Gastrocnemius medialis (tissue), 4 donors: ENCODE data around the gene MLLT10. TPM values are rescaled to one million over a fixed set of nuclear protein-coding genes. Genes with fewer than 3 reads are reported as not detected.

Experiments
- ATAC-seq, 2 donors: fragments of 150-250 bp; one replicate each; pipeline ENCODE4 v1.9.1; 2016
- DNase-seq, 2 donors: peaks; one replicate each; pipeline ENCODE4 v3.0.0-alpha.2; 2019
- H3K27ac ChIP-seq, 4 donors: fragments of 200-600 bp; sonication (generic); 1 replicate in 1 of 4; 2 replicates in 3 of 4; pipeline ENCODE4 v1.5.1; 2016 to 2018; ENCODE audit warnings: mild to moderate bottlenecking in 2 of 4, moderate library complexity in 1 of 4
- H3K27me3 ChIP-seq, 3 donors: fragments of 200-600 bp; sonication (generic) in 2 of 3; 1 replicate in 1 of 3; 2 replicates in 2 of 3; pipeline versions ENCODE4 v1.5.1 to v1.6.0; 2016 to 2019; ENCODE audit warnings: mild to moderate bottlenecking in 1 of 3, moderate library complexity in 1 of 3
- H3K36me3 ChIP-seq, 2 donors: fragments of 200-600 bp; sonication (generic) in 1 of 2; one replicate each; pipeline ENCODE4 v1.5.1; 2017 to 2018
- H3K4me1 ChIP-seq, 2 donors: fragments of 200-600 bp; sonication (generic) in 1 of 2; one replicate each; pipeline ENCODE4 v1.5.1; 2016 to 2017; ENCODE audit warnings: mild to moderate bottlenecking in 2 of 2
- H3K4me3 ChIP-seq, 4 donors: fragments of 200-600 bp; sonication (generic) in 3 of 4; 1 replicate in 1 of 4; 2 replicates in 3 of 4; pipeline ENCODE4 v1.5.1; 2016 to 2019; ENCODE audit warnings: mild to moderate bottlenecking in 2 of 4
- H3K9me3 ChIP-seq, 3 donors: fragments of 200-600 bp; sonication (generic) in 2 of 3; 1 replicate in 1 of 3; 2 replicates in 2 of 3; pipeline ENCODE4 v1.5.1; 2016 to 2019
- POLR2A ChIP-seq, 2 donors: fragments of 450-650 bp; IDR thresholded peaks; one replicate each; pipeline ENCODE4 v1.6.1; 2017; ENCODE audit warnings: antibody characterized with exemption in 2 of 2, mild to moderate bottlenecking in 2 of 2, moderate library complexity in 2 of 2
- in situ Hi-C, 4 donors: fragments of 200-750 bp; cut with MboI; loops; one replicate each; pipeline versions ENCODE4 v1.15.0 to v1.8.0; 2017; ENCODE audit warnings: low sequenced_read_pairs in 4 of 4
- intact Hi-C: fragments of 100-400 bp; cut with DNase I; formaldehyde crosslinking; loops from one replicate; pipeline ENCODE4 v1.15.1; 2023; ENCODE audit warnings: low total_unique reads
- total RNA-seq, 4 donors: library from RNA; depleted of rRNA; stranded (reverse); fragments of >200 nt; gene quantifications; one replicate each; pipeline versions ENCODE4 v1.1.0 to v1.2.3, GENCODE V29; 2016
- TF ChIP-seq, protein P1 (sequence below), 5 experiments: fragments of 450-650 bp in 3 of 5; fragments of 200-600 bp in 2 of 5; sonication (generic) in 2 of 5; IDR thresholded peaks in 4 of 5; conservative IDR thresholded peaks in 1 of 5; 1 replicate in 4 of 5; 2 replicates in 1 of 5; pipeline ENCODE4 v1.5.1; 2016 to 2019; ENCODE audit warnings: antibody characterized with exemption in 5 of 5, mild to moderate bottlenecking in 3 of 5, moderate library complexity in 3 of 5

The MLLT10 gene
- total RNA-seq, 4 donors from 2014 or later: 13.6 to 26.6 (median 21.6) TPM

DNA sequence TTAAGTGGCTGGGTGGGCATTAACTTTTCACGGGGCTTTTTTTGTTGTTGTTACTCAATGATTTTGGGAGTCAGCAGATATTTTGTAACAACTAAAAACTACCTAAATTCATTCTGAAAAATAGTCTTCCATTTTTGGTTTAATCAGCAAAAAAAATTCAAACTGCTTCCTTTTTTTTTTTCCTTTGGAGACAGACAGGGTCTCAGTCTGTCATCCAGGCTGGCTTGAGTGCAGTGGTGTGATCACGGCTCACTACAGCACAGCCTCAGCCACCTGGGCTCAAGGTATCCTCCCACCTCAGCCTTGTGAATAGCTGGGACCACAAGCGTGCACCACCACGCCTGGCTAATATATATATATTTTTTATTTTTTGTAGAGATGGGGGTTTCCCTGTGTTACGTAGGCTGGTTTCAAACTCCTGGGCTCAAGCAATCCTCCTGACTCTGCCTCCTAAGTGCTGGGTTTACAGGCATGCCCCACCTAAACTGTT lies 45.0 kb upstream of the MLLT10 start:
- intact Hi-C loops (no loop called here), in situ Hi-C loops (loop anchor here (25.0 kb wide), 4 partner anchors 202 to 1498 kb away; no protein-coding TSS in a partner anchor)

DNA sequence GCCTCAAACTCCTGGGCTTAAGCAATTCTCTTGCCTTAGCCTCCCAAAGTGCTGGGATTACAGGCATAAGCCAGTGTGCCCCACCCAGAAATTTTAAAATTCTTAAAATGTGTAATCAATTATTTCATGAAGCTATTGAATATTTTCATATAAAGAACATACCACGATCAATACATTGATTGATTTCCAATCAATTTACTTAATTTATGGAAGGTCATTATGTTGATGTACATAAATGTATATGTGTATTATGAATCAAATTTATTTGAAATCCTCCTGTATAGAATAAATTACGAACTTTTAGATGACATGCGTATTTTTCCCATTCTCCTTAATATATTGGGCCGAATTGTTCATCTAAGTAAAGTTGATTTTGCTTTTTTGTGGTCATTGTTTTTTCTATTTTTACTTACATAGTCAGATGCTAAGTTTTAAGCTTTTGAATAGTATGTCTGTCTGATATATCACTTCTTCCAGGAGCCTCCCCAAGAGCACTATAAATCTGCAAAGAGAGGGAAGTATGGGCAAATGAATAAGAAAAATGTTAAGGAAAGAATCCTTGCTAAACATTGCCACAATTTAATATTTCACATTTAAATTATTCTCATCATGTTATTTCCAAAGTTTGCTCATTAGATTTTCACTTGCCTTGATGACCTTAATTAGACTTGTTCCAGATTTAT lies 43.9 kb upstream of the MLLT10 start:
- no peak overlapping the region for H3K27ac ChIP-seq
- H3K36me3 ChIP-seq: no peaks in the 10 kb centered on the region
- in situ Hi-C loops (loop anchor here (5.0 to 25.0 kb wide), 7 partner anchors 203 to 1497 kb away; no protein-coding TSS in a partner anchor), intact Hi-C loops (loop anchor here (10.0 kb wide), 2 partner anchors 735 to 945 kb away; no protein-coding TSS in a partner anchor)
- no peak for ATAC-seq
- no peak overlapping the region for H3K4me3 ChIP-seq
- TF ChIP-seq, protein P1, sequence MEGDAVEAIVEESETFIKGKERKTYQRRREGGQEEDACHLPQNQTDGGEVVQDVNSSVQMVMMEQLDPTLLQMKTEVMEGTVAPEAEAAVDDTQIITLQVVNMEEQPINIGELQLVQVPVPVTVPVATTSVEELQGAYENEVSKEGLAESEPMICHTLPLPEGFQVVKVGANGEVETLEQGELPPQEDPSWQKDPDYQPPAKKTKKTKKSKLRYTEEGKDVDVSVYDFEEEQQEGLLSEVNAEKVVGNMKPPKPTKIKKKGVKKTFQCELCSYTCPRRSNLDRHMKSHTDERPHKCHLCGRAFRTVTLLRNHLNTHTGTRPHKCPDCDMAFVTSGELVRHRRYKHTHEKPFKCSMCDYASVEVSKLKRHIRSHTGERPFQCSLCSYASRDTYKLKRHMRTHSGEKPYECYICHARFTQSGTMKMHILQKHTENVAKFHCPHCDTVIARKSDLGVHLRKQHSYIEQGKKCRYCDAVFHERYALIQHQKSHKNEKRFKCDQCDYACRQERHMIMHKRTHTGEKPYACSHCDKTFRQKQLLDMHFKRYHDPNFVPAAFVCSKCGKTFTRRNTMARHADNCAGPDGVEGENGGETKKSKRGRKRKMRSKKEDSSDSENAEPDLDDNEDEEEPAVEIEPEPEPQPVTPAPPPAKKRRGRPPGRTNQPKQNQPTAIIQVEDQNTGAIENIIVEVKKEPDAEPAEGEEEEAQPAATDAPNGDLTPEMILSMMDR (IDR thresholded peaks at IDR 0.05 in 4 of 5, conservative IDR thresholded peaks at IDR 0.05 in 1 of 5): no peak
- no peaks in the 10 kb centered on the region for H3K9me3 ChIP-seq
- H3K27me3 ChIP-seq: peaks cover 0 to 15% (median 12%) of the 10 kb centered on the region in 3 donors
- DNase-seq: no peak
- H3K4me1 ChIP-seq: peaks cover 3 to 9% of the 10 kb centered on the region in 2 donors

More for the DNA sequence above, 45.0 kb upstream of the MLLT10 start:
- Histone ChIP-seq H3K27me3 (peaks cover 0 to 4% (median 3%) of the 10 kb centered on the region in 3 donors), H3K4me3 (no peak overlapping the region), H3K9me3 (no peaks in the 10 kb centered on the region), H3K4me1 (peaks cover 0 to 3% of the 10 kb centered on the region in 2 donors), H3K27ac (no peak overlapping the region), H3K36me3 (no peaks in the 10 kb centered on the region)
- TF ChIP-seq, protein P1 (IDR thresholded peaks at IDR 0.05 in 4 of 5, conservative IDR thresholded peaks at IDR 0.05 in 1 of 5): no peak
- TF ChIP-seq POLR2A (IDR thresholded peaks at IDR 0.05): no peak
- no peak for DNase-seq
- no peak for ATAC-seq

DNA sequence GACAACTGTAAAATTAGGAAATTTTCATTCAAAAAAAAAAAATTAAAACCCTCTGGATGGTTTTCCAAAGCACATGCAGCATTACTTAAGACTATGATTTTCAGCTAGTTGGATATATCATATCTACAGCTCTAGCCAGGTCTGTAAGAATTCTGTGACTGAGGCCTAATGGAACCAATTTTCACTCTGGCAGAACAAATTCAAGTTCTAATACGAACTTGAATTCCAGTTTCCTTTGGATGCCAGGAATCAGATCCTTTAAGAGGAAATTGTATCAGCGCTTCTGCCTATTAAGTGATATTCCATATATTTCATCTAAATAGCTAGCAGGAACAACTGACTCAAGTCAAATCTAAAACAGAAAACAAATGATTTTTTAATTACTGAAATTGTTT lies 43.3 kb upstream of the MLLT10 start:
- ATAC-seq (no peak), DNase-seq (no peak)
- no peak overlapping the region for H3K4me3 ChIP-seq
- H3K4me1 ChIP-seq: peaks cover 3 to 13% of the 10 kb centered on the region in 2 donors
- H3K9me3 ChIP-seq: no peaks in the 10 kb centered on the region
- H3K27ac ChIP-seq: no peak overlapping the region
- intact Hi-C loops (loop anchor here (10.0 kb wide), 2 partner anchors 734 to 944 kb away; no protein-coding TSS in a partner anchor), in situ Hi-C loops (loop anchor here (5.0 to 25.0 kb wide), 7 partner anchors 203 to 1497 kb away; no protein-coding TSS in a partner anchor)
- TF ChIP-seq, protein P1 (IDR thresholded peaks at IDR 0.05 in 4 of 5, conservative IDR thresholded peaks at IDR 0.05 in 1 of 5): no peak
- no peak for TF ChIP-seq POLR2A (IDR thresholded peaks at IDR 0.05)
- no peaks in the 10 kb centered on the region for H3K36me3 ChIP-seq
- H3K27me3 ChIP-seq: peaks cover 0 to 16% (median 12%) of the 10 kb centered on the region in 3 donors

DNA sequence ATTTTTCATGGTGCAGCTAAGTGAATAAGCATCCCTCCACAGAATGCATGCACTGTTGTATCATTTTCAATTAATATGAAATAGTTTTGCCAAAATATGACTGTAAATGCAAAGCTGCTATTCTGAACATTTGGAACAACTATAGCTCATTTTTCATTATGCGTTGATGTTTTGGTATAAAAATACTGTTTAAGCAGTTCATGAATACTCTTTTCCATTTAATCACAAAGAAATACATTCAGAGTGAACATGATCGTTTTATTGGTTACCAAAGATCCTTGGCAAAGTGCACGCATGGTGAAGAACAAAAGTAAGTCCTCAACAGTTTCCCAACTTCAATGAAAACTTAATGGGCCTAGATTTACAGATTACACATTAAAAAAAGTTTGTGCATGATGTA lies 41.6 kb upstream of the MLLT10 start:
- Histone ChIP-seq H3K4me3 (no peak overlapping the region), H3K36me3 (no peaks in the 10 kb centered on the region), H3K9me3 (no peaks in the 10 kb centered on the region), H3K27me3 (peaks cover 0 to 18% (median 16%) of the 10 kb centered on the region in 3 donors), H3K4me1 (peaks cover 6 to 27% of the 10 kb centered on the region in 2 donors), H3K27ac (no peak overlapping the region)
- in situ Hi-C loops (loop anchor here (5.0 to 25.0 kb wide), 7 partner anchors 205 to 1495 kb away; no protein-coding TSS in a partner anchor), intact Hi-C loops (loop anchor here (10.0 kb wide), 2 partner anchors 732 to 942 kb away; no protein-coding TSS in a partner anchor)
- TF ChIP-seq, protein P1 (IDR thresholded peaks at IDR 0.05 in 4 of 5, conservative IDR thresholded peaks at IDR 0.05 in 1 of 5): no peak
- TF ChIP-seq POLR2A (IDR thresholded peaks at IDR 0.05): no peak
- ATAC-seq (no peak), DNase-seq (no peak)
